ENCODE results near the gene GLRA2. TPM values are rescaled to one million over a fixed set of nuclear protein-coding genes. Genes with fewer than 3 reads are reported as not detected.
A peak's percentile ranks its signal among the peaks of the same experiment; 100 is the strongest.

Gene GLRA2
- total and polyA plus RNA-seq, 3 donors from 2014 or later, result 0.31 TPM; not detected in 2

GRCh38 chrX:14690553-14690952, 161.2 kb downstream of the GLRA2 start:
- Histone ChIP-seq H3K27ac (no peak overlapping the region), H3K27me3 (no peaks in the 10 kb centered on the region), H3K36me3 (ENCODE audit: low read depth, missing control alignments) (no peaks in the 10 kb centered on the region), H3K4me3 (no peak overlapping the region), H3K9me3 (no peaks in the 10 kb centered on the region), H3K4me1 (no peaks in the 10 kb centered on the region)
- 94 to 95% methylated on average over 8 of the region's 8 CpGs for WGBS, 2 donors
- intact Hi-C loops (cut with DNase I; ENCODE audit: low total_unique reads), result no loop called here
- TF ChIP-seq POLR2A (IDR thresholded peaks at IDR 0.05), result no peak
- TF ChIP-seq CTCF (IDR thresholded peaks at IDR 0.05), result no peak
- no peak for DNase-seq

GRCh38 chrX:14694611-14695010, 165.3 kb downstream of the GLRA2 start:
- no peak overlapping the region for H3K27ac ChIP-seq
- intact Hi-C loops (cut with DNase I; ENCODE audit: low total_unique reads), result no loop called here
- TF ChIP-seq POLR2A (IDR thresholded peaks at IDR 0.05) (no peak), CTCF (IDR thresholded peaks at IDR 0.05) (no peak)
- H3K4me3 ChIP-seq, result no peak overlapping the region
- WGBS, 2 donors, result 89% methylated on average over 2 of the region's 2 CpGs
- DNase-seq, result no peak
- H3K36me3 ChIP-seq (ENCODE audit: low read depth, missing control alignments), result no peaks in the 10 kb centered on the region
- no peaks in the 10 kb centered on the region for H3K4me1 ChIP-seq
- H3K9me3 ChIP-seq, result no peaks in the 10 kb centered on the region
- H3K27me3 ChIP-seq, result no peaks in the 10 kb centered on the region

GRCh38 chrX:14697451-14697850, 168.1 kb downstream of the GLRA2 start:
- intact Hi-C loops (cut with DNase I; ENCODE audit: low total_unique reads), result no loop called here
- no peak overlapping the region for H3K27ac ChIP-seq
- TF ChIP-seq CTCF (IDR thresholded peaks at IDR 0.05), result peak in 1 of 3 experiments; percentile 12
- TF ChIP-seq POLR2A (IDR thresholded peaks at IDR 0.05), result no peak
- H3K4me1 ChIP-seq, result no peaks in the 10 kb centered on the region
- no peak overlapping the region for H3K4me3 ChIP-seq
- 77 to 92% methylated on average over 3 of the region's 3 CpGs for WGBS, 2 donors
- H3K9me3 ChIP-seq, result no peaks in the 10 kb centered on the region
- no peaks in the 10 kb centered on the region for H3K27me3 ChIP-seq
- no peaks in the 10 kb centered on the region for H3K36me3 ChIP-seq (ENCODE audit: low read depth, missing control alignments)
- no peak for DNase-seq

- Histone ChIP-seq H3K27ac (no peak overlapping the region), H3K4me1 (no peaks in the 10 kb centered on the region), H3K9me3 (no peaks in the 10 kb centered on the region), H3K36me3 (ENCODE audit: low read depth, missing control alignments) (no peaks in the 10 kb centered on the region), H3K27me3 (no peaks in the 10 kb centered on the region), H3K4me3 (no peak overlapping the region)
- no peak for DNase-seq
- intact Hi-C loops (cut with DNase I; ENCODE audit: low total_unique reads), result no loop called here
- WGBS, 2 donors, result 93 to 97% methylated on average over 3 of the region's 3 CpGs
- TF ChIP-seq POLR2A (IDR thresholded peaks at IDR 0.05) (no peak), CTCF (IDR thresholded peaks at IDR 0.05) (no peak)
Observed at GRCh38 chrX:14698790-14699189, 169.5 kb downstream of the GLRA2 start.

GRCh38 chrX:14700982-14701381, 171.6 kb downstream of the GLRA2 start:
- Histone ChIP-seq H3K4me3 (no peak overlapping the region), H3K9me3 (no peaks in the 10 kb centered on the region), H3K27me3 (no peaks in the 10 kb centered on the region), H3K4me1 (no peaks in the 10 kb centered on the region), H3K36me3 (ENCODE audit: low read depth, missing control alignments) (no peaks in the 10 kb centered on the region), H3K27ac (no peak overlapping the region)
- 91 to 92% methylated on average over 5 of the region's 5 CpGs for WGBS, 2 donors
- DNase-seq, result no peak
- TF ChIP-seq CTCF (IDR thresholded peaks at IDR 0.05), result no peak
- TF ChIP-seq POLR2A (IDR thresholded peaks at IDR 0.05), result no peak
- intact Hi-C loops (cut with DNase I; ENCODE audit: low total_unique reads), result no loop called here
